HG03066 (cell line): Measurements from ENCODE around the gene VWA5B1.

Source experiments
- ATAC-seq: cut with Tn5 transposase; IDR thresholded peaks from one replicate; pipeline ENCODE4 v1.9.1; 2021; ENCODE audit warnings: low read depth; ENCODE audit not compliant: unreplicated experiment

The VWA5B1 gene

DNA sequence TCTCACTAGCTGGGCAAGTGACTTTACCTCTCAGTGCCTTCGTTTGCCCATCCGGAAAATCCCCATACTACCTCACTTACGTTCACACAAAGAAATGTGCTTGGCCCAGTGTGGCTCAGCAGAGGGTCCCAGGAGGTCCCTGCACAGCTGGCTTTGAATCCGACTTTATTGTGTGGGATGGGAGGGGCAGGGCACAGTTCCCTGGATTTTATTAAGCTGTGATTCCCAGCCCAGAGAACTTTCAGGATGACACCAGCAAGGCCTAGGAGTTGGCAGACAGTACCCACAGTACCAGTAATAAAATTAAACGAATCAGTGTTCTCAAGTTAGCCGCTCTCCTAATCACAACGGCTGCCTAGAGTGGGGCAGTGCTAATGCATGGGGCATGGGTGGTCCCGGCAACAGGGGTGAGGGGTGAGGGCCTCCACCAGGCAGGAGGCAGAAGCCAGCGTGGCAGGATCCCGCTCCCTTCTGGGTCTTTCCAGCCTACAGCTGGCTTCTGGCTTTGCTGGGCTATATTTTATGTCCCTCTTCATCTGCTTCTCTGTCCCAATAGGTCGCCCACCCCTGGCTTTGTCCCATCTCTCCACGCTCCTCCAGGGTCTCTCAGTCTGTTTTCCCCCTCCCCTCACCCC is 74.9 kb downstream of the VWA5B1 start:
- no peak for ATAC-seq

DNA sequence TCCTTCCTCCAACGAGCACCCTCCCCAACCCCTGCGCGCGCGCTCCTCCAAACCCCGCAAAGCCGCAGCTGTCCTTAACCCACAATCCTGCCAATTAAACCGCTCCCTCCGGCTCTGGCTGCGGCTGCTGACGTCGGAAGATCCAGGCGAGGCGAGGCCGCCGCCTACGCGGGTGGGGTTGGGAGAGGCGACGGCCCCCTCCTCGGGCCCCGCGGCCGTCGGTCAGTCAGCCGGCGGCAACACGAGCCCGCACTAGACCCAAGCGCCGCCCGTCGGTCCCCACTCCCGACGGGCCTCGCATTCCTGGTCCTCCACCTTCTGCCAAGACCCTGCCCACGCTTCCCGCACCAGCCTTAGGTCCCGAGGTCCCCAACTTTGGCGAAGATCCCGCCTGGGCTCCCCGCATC is 75.4 kb downstream of the VWA5B1 start:
- no peak for ATAC-seq

DNA sequence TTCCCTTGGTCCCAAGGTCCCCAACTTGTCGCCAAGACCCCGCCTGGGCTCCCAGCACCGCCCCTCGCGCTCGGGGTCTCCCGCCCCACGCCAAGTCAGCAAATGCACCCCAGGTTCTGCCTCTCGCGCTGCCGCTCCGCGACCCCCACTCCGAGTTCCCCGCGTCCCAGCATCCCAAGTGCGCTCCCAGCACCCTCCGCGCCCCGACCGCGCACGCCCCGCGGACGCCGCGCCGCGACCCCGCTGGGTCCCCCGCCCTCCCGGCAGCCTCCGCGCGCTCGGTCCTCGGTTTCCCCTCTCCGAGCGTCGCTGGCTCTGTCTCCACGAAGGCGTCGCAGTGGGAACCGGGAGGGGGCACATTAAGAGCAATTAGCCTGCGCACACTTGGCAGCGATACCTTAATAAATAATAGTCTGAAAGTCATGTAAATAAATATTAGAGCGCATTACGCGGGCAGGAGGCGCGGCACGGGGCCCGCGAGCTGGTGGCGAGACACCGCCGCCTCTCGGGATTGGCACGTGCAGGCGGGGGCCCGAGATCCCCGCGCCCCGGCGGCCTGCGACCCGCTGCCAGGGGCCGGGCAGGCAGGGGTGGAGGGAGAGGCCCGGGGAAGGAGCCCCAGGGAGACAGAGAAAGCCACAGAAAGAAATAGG is 75.9 kb downstream of the VWA5B1 start:
- ATAC-seq = no peak

DNA sequence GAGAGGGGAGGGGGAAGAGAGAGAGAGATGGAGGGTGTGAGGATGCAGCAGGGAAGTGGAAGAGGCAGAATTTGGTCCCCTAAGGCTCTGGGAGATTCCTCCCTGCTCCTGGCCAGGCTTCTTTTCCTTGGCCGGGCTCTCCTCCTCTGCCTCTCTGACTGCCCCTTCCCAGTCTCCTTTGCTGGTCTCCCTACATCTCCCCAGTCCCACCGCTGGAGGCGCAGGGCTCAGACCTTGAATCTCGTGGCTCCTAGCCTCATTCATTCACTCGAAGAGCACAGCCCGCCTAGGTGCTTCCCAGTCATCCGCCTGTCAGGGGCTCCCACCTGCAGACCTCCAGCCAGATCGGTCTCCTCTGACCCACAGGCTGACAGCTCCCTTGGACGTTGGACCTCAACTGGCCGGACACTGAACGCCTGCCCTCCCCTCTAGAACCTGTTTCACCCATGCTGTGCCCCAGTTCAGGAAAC is 76.5 kb downstream of the VWA5B1 start:
- ATAC-seq = no peak

DNA sequence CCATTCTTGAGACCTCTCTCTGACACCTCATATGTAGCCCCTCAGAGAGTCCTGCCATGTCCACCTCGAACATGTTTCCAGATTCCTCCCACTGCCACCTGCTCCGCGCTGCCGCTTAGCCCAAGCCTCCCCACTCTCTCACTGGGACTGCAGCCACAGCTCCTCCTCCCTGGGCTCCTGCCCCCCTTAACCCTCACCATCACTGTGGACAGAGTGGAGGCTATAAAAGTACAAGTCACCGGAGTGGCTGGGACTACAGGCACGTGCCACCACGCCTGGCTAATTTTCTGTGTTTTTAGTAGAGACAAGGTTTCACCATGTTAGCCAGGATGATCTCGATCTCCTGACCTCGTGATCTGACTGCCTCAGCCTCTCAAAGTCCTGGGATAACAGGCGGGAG is 77.0 kb downstream of the VWA5B1 start:
- ATAC-seq = no peak

DNA sequence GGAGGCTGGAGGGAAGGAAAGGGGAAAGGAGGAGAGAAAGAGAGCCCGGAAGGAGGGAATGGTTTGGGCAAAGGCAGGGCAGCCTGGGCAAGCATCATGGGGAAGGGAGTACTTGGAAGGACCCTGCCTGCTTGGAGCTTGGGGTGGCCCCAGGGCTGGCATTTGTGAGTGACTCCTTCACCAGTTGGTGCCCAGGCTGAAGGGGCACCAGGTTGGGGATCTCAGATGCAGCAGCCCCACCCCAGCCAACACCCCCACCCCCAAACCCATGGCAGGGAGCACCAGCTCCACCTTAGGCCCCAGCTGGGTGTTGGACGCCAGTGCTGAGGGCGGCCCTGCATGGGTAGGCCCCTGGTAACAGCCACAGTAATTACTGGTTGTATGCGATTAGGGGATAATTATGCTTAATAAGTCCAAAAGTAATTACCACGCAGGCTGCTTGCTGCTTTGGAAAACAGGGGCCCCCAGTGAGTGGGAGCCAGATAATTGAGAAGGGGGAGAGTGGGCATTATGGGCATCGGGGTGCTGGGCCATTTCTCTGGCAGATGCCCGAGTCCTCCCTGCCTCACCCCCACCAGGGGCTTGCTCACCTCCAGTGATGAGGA is 78.3 kb downstream of the VWA5B1 start:
- ATAC-seq = no peak

DNA sequence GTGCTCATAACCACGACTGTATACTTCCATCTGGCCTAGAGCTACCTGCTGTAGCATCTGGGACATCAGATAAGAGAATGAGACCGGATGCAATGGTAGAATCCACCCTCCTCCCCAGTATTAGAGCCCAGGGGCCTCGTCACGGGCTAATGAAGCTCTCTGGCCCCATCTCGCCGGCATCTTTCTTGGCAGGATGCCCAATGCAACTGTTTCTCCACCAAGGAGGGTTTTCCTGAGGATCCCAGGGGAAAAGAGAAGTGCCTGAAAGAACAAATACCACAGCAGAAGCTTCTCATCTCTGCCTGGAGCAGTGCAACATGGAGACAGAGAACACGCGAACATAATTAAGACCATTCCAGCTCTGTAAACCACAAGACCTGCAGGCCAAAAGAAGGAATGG is 80.0 kb downstream of the VWA5B1 start:
- ATAC-seq = no peak

DNA sequence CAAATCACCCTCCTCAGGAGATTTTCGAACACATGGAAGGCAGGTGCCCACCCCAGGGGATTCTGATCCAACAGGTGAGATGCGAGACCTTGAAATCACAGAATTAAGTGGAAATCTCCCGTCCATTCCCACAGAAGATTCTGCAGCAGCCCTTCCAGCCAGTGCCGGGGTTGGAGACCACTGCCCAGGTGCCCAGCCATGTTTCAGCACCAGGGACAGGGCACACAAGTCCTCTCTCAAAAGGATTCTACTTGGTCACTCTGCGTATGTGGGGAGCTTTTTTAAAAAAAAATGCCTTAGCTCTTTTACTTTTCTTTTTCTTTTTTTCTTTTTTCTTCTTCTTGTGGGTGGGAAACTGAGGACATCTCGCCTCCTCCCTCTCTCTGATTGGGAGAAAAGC is 80.7 kb downstream of the VWA5B1 start:
- no peak for ATAC-seq

DNA sequence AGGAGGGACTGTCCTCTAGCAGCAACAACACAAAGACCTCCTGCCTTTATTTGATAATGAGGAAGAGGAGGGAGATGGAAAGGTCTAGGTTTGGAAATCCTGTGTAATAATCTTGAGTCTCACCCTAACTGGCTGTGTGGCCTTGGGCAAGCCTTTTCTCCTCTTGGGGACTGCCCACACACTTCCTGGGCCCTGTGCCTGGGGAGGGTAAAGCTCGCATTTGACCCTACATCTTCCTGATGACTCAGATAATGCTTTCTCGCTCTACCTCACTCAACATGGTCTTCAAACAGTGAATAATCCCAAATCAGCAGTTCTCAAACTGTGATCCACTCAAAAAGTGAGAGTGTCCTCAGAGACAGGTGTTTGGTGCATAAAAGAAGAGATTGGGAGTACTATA is 81.2 kb downstream of the VWA5B1 start:
- ATAC-seq = no peak

DNA sequence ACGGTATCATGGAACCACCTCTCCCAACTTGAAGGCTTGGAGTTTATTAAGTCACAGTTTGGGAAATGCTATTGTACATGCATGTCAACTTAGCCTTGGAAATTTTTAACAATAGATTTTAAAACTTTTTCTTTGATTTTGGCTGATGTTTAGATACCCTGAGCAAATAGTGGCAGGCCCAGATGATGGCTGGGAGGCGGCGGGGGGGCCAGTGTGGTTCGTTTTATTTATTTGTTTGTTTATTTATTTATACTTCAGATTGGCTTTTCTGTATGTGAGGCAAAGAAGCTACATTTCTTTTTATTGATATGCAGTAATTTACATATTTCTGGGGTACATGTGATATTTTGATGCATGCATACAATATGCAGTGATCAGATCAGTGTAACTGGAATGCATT is 82.0 kb downstream of the VWA5B1 start:
- ATAC-seq = no peak

DNA sequence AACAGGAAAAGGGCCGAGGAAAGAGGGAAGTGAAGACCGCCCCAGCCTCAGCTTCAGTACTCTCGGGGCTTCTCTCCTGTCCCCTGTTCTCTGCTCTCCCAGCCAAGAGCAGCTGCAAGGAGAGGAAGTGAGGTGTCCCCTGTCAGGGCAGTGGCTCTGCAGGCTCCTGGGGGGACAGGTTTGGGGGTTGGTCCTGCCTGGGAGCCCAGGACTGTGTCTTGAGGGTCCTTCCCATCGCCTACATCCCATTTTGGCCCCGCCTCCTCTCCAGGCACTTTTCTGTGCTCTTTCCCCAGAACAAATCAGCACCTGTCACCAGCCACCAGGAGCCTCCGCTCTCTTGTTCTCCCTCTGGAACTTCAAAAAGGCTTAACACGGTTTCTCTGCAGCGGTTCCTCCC is 82.6 kb downstream of the VWA5B1 start:
- ATAC-seq = no peak

DNA sequence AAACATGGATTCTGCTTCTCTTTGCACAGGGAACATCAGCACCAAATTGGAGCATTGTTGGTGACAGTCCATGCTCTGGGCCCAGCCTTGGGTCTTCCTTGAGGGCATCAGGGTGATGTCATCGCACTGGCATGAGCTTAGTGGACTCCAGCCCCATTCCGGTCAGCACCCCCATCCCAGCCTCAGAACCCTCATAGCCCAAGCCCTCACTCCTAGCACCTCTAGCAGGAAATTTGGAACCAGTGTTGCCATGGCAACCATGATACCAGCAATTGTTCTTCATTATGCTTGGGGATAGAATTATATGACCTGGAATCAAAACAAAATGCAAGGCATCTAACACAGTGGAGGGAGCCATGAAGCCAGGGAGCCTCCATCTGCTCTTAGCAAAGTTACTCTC is 83.1 kb downstream of the VWA5B1 start:
- no peak for ATAC-seq

DNA sequence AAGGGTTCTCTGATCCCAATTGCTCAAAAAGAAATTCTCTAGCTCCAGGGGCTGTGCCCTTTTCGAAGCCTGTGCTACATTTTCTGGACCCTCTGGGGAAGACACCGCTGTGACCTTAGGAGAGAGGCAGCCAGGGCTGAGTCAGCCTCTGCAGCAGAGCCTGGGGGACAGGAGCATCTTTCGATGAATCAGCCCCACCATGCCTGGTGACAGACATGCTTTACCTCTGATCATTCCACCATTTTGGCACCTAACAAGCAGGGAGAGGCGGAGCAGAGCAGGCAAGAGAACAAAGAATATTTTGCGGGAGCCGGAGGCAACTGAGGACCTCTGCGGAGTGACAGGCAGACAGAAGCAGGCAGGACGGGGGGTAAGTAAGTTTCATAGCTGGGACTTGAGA is 84.9 kb downstream of the VWA5B1 start:
- no peak for ATAC-seq

DNA sequence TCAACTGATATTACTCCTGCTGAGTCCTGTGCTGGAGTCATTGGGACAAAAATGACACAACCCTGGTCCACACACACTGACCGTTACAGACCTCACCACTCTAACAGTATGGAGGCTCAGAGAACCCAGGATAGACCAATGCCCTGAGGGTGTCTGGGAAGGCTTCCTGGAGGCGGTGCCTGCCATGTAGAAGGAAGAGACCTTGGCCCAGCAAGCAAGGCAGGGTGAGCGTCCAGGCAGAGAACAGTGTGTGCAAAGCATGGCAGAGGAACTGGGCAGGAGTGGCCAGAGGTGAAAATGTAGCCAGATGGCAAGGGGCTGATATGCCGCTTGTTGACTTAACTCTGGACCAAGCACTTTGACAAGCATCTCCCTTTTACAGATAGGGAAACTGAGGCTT is 85.5 kb downstream of the VWA5B1 start:
- no peak for ATAC-seq

DNA sequence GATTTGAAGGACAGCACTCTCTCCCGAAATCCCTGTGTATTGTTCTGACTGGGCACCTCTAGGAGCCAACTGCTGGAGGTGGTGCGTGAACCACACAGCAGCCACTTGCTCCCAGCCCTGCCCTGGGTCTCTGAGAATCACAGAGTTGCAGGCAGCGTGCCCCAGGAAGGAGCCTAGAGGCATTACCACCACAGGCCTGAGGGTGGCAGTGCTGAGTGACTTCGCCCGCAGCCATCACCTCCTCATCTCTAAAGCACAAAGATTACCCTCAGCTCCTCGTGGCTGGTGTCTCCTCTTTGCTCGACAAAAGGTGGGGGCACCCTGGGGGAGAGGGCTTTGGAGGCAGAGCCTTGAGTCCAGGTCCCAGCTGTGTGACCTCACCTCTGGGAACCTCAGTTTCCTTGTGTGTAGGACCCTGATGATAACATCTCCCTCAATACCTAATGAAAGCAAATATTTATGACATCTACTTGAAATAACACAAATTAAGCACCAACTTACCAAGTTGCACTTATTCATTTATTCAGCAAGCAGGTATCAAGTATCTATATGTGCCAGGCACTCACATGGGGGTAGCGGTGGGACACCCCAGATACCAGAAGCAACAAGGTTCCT is 86.3 kb downstream of the VWA5B1 start:
- ATAC-seq = no peak

DNA sequence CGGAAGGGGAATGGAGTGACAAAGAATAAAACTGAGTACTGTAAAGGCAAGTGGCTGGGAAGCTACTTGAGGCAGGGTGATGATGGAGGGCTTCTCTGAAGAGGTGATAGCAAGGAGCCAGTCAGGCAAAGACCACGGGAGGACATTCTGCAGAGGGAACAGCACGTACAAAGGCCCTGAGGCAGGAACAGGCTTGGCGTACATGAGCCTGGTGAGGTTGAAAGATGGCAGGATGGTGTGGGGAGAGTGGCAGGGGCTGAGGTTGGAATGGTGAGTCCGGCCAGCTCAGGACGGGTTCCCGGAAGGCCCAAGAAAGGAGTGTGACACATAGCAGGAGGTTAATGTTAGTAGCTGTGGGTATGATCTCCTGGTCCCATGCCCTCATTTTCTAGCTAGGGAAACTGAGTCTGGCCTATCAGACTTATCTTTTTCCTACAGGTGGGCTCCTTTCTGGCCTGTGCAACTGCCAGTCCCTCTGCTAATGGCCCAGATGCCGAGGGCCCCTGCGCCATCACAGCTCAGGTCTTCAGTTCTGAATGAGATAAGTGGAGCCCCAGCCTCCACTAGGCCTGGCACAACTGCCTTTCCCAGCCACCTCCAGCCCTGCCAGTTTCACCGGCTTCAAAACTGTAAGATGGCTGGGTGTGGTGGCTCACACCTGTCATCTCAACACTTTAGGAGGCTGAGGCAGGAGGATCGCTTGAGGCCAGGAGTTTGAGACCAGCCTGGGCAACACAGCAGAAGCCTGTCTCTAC is 87.0 kb downstream of the VWA5B1 start:
- ATAC-seq = no peak

DNA sequence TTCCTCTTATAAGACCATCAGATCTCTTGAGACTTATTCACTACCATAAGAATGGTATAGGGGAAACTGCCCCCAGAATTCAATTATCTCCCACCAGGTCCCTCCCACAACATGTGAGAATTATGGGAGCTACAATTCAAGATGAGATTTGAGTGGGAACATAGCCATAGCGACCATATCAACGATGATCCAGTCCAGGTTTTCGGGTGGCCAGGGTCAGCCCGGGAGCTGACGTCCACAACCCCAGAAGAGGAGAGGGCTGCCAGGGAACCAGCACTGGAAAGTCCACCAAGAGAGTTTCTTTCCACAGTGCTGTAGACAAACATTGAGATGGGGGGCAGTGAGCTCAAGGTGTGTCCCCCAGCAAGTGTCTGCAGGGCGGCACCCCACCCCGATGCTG is 88.4 kb downstream of the VWA5B1 start:
- ATAC-seq = no peak

DNA sequence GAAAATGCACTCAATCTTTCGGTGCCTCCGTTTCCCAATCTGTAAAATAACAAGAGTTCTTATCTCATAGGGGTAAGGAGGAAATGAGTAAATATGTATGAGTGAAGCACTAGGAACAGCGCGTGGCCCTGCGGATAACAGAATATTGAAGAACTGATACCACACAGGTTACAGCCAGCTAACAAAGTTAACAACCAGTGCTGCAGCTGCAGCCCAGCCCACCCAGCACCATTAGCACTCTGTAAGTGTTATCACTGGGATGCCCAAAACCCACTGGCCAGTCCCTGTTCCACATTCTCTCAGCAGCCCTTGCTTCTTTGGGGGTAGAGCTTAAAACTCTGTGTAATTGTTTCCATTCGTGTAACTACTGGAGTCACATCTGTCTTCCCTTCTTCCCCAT is 89.5 kb downstream of the VWA5B1 start:
- no peak for ATAC-seq

DNA sequence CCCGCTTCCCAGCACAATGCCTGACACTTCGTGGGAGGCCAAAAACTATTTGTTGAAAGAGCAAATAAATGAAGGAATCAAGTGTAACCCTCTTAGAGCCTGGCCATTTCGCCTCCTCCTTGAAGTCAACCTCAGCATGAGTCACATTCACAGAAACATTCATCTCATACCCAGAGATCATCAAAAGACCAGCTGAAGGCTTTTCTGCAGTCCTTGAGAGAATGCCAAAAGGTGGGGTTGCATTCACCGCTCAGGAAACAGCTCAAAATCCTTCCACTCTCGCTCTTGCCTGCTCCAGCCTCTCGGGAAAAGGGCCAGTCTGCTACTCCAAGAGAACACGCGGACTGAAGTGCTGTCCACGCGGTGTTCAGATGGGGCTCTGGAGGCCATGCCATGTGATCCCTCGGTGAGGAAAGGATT is 90.0 kb downstream of the VWA5B1 start:
- no peak for ATAC-seq

DNA sequence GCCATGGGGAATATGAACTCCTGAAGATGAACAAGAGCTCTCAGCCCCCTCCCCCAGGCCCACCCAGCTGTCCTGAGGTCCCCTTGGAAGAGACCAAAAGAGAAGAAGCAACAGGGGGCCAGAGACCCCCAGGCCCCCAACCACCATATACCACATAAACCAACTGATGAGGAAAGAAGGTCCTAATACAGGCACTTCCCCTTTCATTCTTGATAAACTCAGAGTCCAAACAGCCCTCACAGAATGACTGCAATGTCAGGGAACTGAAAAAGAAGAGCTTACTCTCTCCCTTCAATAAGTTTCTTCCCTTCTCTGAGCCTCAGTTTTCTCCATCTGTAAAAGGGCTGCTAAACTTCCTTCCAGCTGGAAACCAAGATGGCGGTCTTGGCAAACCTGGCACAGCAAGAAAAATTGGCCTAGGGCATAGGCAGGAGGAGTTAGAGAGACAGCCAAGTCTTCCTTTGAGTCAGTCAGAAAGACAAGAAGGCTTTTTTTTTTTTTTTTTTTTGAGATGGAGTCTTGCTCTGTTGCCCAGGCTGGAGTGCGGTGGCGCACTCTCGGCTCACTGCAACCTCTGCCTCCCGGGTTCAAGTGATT is 90.5 kb downstream of the VWA5B1 start:
- ATAC-seq = no peak

DNA sequence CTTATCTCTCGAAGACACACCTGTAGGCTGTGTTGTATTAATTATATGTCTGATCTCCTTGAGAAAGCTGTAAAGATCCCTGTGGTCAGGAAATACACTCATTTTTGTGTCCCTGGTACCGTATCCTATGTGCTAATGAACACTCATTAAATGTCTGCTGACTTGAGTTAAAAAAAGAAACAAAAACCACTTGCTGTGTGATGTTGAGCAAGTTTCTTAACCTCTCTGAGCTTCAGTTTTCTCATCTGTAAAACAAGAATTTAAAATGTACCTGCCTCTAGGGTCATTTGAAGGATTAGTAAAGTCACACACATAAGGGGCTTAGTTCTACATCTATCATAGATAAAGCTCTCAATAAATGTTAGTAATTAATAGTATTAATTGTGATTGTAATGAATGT is 91.3 kb downstream of the VWA5B1 start:
- ATAC-seq = no peak
